Right atrium auricular region (tissue), 2 donors: ENCODE results near the gene FAM162A. TPM values are rescaled to one million over a fixed set of nuclear protein-coding genes. Genes with fewer than 3 reads are reported as not detected.

Source experiments
- DNase-seq: peaks from one replicate; pipeline ENCODE4 v3.0.0-alpha.2; 2019; ENCODE audit warnings: low spot score
- H3K27ac ChIP-seq, 2 donors: fragments of 200-600 bp; sonication (generic); 1 replicate in 1 of 2; 2 replicates in 1 of 2; pipeline ENCODE4 v1.5.1; 2016 to 2019
- H3K27me3 ChIP-seq, 2 donors: fragments of 200-600 bp; sonication (generic); one replicate each; pipeline versions ENCODE4 v1.5.1 to v1.6.0; 2017 to 2019
- H3K36me3 ChIP-seq: fragments of 200-600 bp; sonication (generic); one replicate; pipeline ENCODE4 v1.5.1; 2016
- H3K4me1 ChIP-seq, 2 donors: fragments of 200-600 bp; sonication (generic); one replicate each; pipeline versions ENCODE4 v1.5.1 to v1.6.0; 2017 to 2019
- H3K4me3 ChIP-seq, 2 donors: fragments of 200-600 bp; sonication (generic); 1 replicate in 1 of 2; 2 replicates in 1 of 2; pipeline ENCODE4 v1.5.1; 2017 to 2019; ENCODE audit warnings: mild to moderate bottlenecking in 1 of 2, moderate library complexity in 1 of 2
- H3K9me3 ChIP-seq, 2 donors: fragments of 200-600 bp; sonication (generic); one replicate each; pipeline ENCODE4 v1.5.1; 2019
- CTCF ChIP-seq, 2 donors: fragments of 200-600 bp; sonication (generic); IDR thresholded peaks; one replicate each; pipeline ENCODE4 v1.5.1; 2019; ENCODE audit warnings: antibody characterized with exemption in 2 of 2
- total RNA-seq, 2 donors: library from RNA; depleted of rRNA; stranded (reverse); fragments of >200 nt; gene quantifications; one replicate each; pipeline ENCODE4 v1.1.0, GENCODE V29; 2016

FAM162A gene
- total RNA-seq, 2 donors from 2014 or later, result 55.3 to 88.4 TPM

- H3K9me3 ChIP-seq, result no peaks in the 10 kb centered on the region
- H3K36me3 ChIP-seq, result no peaks in the 10 kb centered on the region
- H3K4me1 ChIP-seq, result no peaks in the 10 kb centered on the region
- DNase-seq, result no peak
- no peak for TF ChIP-seq CTCF (IDR thresholded peaks at IDR 0.05)
- H3K4me3 ChIP-seq, result no peak overlapping the region
- H3K27ac ChIP-seq, result no peak overlapping the region
- H3K27me3 ChIP-seq, result no peaks in the 10 kb centered on the region
These were observed 32.4 kb upstream of the FAM162A start for GRCh38 chr3:122351612-122352011.

- no peak for TF ChIP-seq CTCF (IDR thresholded peaks at IDR 0.05)
- no peaks in the 10 kb centered on the region for H3K9me3 ChIP-seq
These were observed 30.8 kb upstream of the FAM162A start for GRCh38 chr3:122353215-122353614.

GRCh38 chr3:122353893-122354401 is 30.0 kb upstream of the FAM162A start:
- no peak for TF ChIP-seq CTCF (IDR thresholded peaks at IDR 0.05)

More at GRCh38 chr3:122353215-122353614, 30.8 kb upstream of the FAM162A start:
- Histone ChIP-seq H3K4me1 (no peaks in the 10 kb centered on the region), H3K4me3 (no peak overlapping the region), H3K27ac (no peak overlapping the region), H3K36me3 (peaks cover 2% of the 10 kb centered on the region), H3K27me3 (no peaks in the 10 kb centered on the region)
- no peak for DNase-seq

GRCh38 chr3:122355612-122356011 is 28.4 kb upstream of the FAM162A start:
- no peaks in the 10 kb centered on the region for H3K27me3 ChIP-seq
- no peak overlapping the region for H3K4me3 ChIP-seq
- H3K9me3 ChIP-seq, result no peaks in the 10 kb centered on the region
- H3K4me1 ChIP-seq, result no peaks in the 10 kb centered on the region
- DNase-seq, result no peak
- H3K27ac ChIP-seq, result no peak overlapping the region
- no peak for TF ChIP-seq CTCF (IDR thresholded peaks at IDR 0.05)
- peaks cover 5% of the 10 kb centered on the region for H3K36me3 ChIP-seq

More at GRCh38 chr3:122353893-122354401, 30.0 kb upstream of the FAM162A start:
- H3K36me3 ChIP-seq, result peaks cover 5% of the 10 kb centered on the region
- H3K4me1 ChIP-seq, result no peaks in the 10 kb centered on the region
- H3K4me3 ChIP-seq, result no peak overlapping the region
- H3K9me3 ChIP-seq, result no peaks in the 10 kb centered on the region
- no peaks in the 10 kb centered on the region for H3K27me3 ChIP-seq
- no peak for DNase-seq
- no peak overlapping the region for H3K27ac ChIP-seq

- Histone ChIP-seq H3K4me3 (no peak overlapping the region), H3K4me1 (no peaks in the 10 kb centered on the region), H3K27me3 (no peaks in the 10 kb centered on the region), H3K36me3 (peaks cover 11% of the 10 kb centered on the region), H3K27ac (no peak overlapping the region), H3K9me3 (no peaks in the 10 kb centered on the region)
- TF ChIP-seq CTCF (IDR thresholded peaks at IDR 0.05), result no peak
- no peak for DNase-seq
These were observed 27.6 kb upstream of the FAM162A start for GRCh38 chr3:122356402-122356801.
